Measurements from ENCODE around the gene GNPTAB.

DNA sequence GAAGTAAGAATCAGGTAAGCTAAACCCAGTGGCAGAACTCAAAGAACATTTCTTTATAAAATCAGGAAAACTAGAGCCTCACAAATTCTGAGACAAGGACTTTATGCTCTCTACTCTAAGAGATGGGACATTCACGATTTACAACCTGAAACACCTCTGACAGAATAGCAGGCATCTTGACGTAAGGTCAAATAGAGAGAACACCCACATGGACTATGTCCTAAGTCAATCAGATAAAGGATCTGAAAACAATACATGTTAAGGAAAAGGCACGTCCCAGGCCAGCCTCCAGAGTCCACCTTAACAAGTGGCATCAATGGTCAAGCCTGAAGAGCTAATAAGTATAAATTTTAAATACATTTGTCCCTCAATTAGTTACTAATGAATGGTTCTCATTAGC, 51.6 kb downstream of the GNPTAB start:
- TF ChIP-seq, protein P1, sequence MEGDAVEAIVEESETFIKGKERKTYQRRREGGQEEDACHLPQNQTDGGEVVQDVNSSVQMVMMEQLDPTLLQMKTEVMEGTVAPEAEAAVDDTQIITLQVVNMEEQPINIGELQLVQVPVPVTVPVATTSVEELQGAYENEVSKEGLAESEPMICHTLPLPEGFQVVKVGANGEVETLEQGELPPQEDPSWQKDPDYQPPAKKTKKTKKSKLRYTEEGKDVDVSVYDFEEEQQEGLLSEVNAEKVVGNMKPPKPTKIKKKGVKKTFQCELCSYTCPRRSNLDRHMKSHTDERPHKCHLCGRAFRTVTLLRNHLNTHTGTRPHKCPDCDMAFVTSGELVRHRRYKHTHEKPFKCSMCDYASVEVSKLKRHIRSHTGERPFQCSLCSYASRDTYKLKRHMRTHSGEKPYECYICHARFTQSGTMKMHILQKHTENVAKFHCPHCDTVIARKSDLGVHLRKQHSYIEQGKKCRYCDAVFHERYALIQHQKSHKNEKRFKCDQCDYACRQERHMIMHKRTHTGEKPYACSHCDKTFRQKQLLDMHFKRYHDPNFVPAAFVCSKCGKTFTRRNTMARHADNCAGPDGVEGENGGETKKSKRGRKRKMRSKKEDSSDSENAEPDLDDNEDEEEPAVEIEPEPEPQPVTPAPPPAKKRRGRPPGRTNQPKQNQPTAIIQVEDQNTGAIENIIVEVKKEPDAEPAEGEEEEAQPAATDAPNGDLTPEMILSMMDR (IDR thresholded peaks at IDR 0.05), result no peak
- no peak for TF ChIP-seq EZH2 (IDR thresholded peaks at IDR 0.05; ENCODE audit: borderline replicate concordance, insufficient read depth, low read depth, low read length, poor library complexity, severe bottlenecking)
